HepG2 (cell line): ENCODE data around the gene CDK10. TPM values are rescaled to one million over a fixed set of nuclear protein-coding genes. Genes with fewer than 3 reads are reported as not detected.

ENCODE experiments used
- AKAP8 ChIP-seq: sonication (generic); formaldehyde crosslinking; IDR thresholded peaks from 2 replicates; pipeline ENCODE4 v1.5.1; 2020; ENCODE audit warnings: mild to moderate bottlenecking, missing genetic modification reagents
- ATF4 ChIP-seq, 2 experiments: fragments of 450-650 bp in 1 of 2; sonication (generic) in 1 of 2; formaldehyde crosslinking; IDR thresholded peaks; 2 replicates each; pipeline versions ENCODE4 v1.5.0 to v1.8.0; 2020 to 2022; ENCODE audit warnings: mild to moderate bottlenecking in 1 of 2, missing genetic modification reagents in 1 of 2
- ATF5 ChIP-seq: sonication (generic); formaldehyde crosslinking; IDR thresholded peaks from 2 replicates; pipeline ENCODE4 v1.4.0; 2020; ENCODE audit warnings: mild to moderate bottlenecking, low read depth, missing genetic modification reagents
- CHD2 ChIP-seq: IDR thresholded peaks from 2 replicates; pipeline ENCODE4 v1.6.1; 2011; ENCODE audit warnings: low read depth, low read length, improper control_type of control experiment
- DRAP1 ChIP-seq: IDR thresholded peaks from 2 replicates; pipeline ENCODE4 v1.6.1; 2016; ENCODE audit warnings: missing genetic modification reagents, missing compliant biosample characterization
- EEA1 ChIP-seq: sonication (generic); formaldehyde crosslinking; IDR thresholded peaks from 2 replicates; pipeline ENCODE4 v1.5.1; 2020; ENCODE audit warnings: mild to moderate bottlenecking, missing genetic modification reagents, borderline replicate concordance
- ELF3 ChIP-seq: IDR thresholded peaks from 2 replicates; pipeline ENCODE4 v1.6.1; 2016; ENCODE audit warnings: missing genetic modification reagents, missing compliant biosample characterization
- GTF2F1 ChIP-seq: fragments of 150-350 bp; IDR thresholded peaks from 2 replicates; pipeline ENCODE4 v1.6.1; 2014; ENCODE audit warnings: low read length
- MAX ChIP-seq: IDR thresholded peaks from 2 replicates; pipeline ENCODE4 v1.6.1; 2012; ENCODE audit warnings: inconsistent platforms
- MXD1 ChIP-seq: sonication (generic); formaldehyde crosslinking; IDR thresholded peaks from 2 replicates; pipeline ENCODE4 v1.4.0; 2020; ENCODE audit warnings: mild to moderate bottlenecking, missing genetic modification reagents
- MYNN ChIP-seq: sonication (generic); formaldehyde crosslinking; IDR thresholded peaks from 2 replicates; pipeline ENCODE4 v1.4.0; 2020; ENCODE audit warnings: mild to moderate bottlenecking, low read depth, missing genetic modification reagents
- PATZ1 ChIP-seq: sonication (generic); formaldehyde crosslinking; IDR thresholded peaks from 2 replicates; pipeline ENCODE4 v1.4.0; 2020; ENCODE audit warnings: missing genetic modification reagents
- PAXIP1 ChIP-seq: sonication (generic); formaldehyde crosslinking; conservative IDR thresholded peaks from 2 replicates; pipeline ENCODE4 v1.4.0; 2020; ENCODE audit warnings: mild to moderate bottlenecking, missing genetic modification reagents, moderate library complexity
- ZBTB26 ChIP-seq: IDR thresholded peaks from 2 replicates; pipeline ENCODE4 v1.6.1; 2016; ENCODE audit warnings: missing compliant biosample characterization, missing genetic modification reagents, borderline replicate concordance
- ZNF558 ChIP-seq: sonication (generic); formaldehyde crosslinking; IDR thresholded peaks from 2 replicates; pipeline ENCODE4 v1.9.0; 2022; ENCODE audit warnings: mild to moderate bottlenecking, missing genetic modification reagents, borderline replicate concordance
- ZNF570 ChIP-seq: sonication (generic); formaldehyde crosslinking; IDR thresholded peaks from 2 replicates; pipeline ENCODE4 v1.4.0; 2020; ENCODE audit warnings: mild to moderate bottlenecking, missing genetic modification reagents, borderline replicate concordance
- ZNF737 ChIP-seq: sonication (generic); formaldehyde crosslinking; IDR thresholded peaks from 2 replicates; pipeline ENCODE4 v1.5.0; 2020; ENCODE audit warnings: missing genetic modification reagents, mild to moderate bottlenecking, borderline replicate concordance
- polyA plus RNA-seq, 8 experiments: library from polyadenylated mRNA; depleted of rRNA in 3 of 8; stranded (reverse) in 7 of 8; unstranded in 1 of 8; fragments of >200 nt; fragmentation: Illumina TruSeq in 4 of 8; extraction: Trizol in 4 of 8; gene quantifications; 2 replicates each; pipeline versions ENCODE4 v1.2.1 to v1.2.3, GENCODE V29; 2011 to 2016; ENCODE audit warnings: low read depth in 4 of 8, missing spikeins in 1 of 8, mixed read lengths in 1 of 8; ENCODE audit not compliant: insufficient read depth in 1 of 8
- total RNA-seq, 5 experiments: library from RNA; depleted of rRNA; stranded (reverse); fragments of >200 nt; fragmentation: Illumina TruSeq; extraction: Trizol; gene quantifications; 2 replicates each; pipeline ENCODE4 v1.2.3, GENCODE V29; 2016; ENCODE audit warnings: low read depth in 1 of 5

CDK10 gene
- total and polyA plus RNA-seq, 2 of the 13 experiments (the other 11 are each of a cell fraction or from before 2014, with no cell fraction given) = 2.5 to 3.9 TPM

GRCh38 chr16:89657442-89658220 is 28.9 kb upstream of the CDK10 start, which contains the start of the genes CHMP1A and SPATA33 (continued):
- TF ChIP-seq PATZ1 (CRISPR knock-in tag) (peak; percentile 26; the same call in 1 of the 2 replicates), CHD2 (peak; percentile 96), DRAP1 (no peak; the same call in none of the 2 replicates), EEA1 (CRISPR knock-in tag) (peak; percentile 50), MYNN (peak; percentile 48; the same call in 1 of the 2 replicates), ZBTB26 (peak; percentile 82), AKAP8 (CRISPR knock-in tag) (peak; percentile 91), PAXIP1 (CRISPR knock-in tag) (peak; percentile 27; the same call in 1 of the 2 replicates), ZNF558 (CRISPR knock-in tag) (peak; percentile 26; the same call in 1 of the 2 replicates), GTF2F1 (no peak), ZNF570 (CRISPR knock-in tag) (no peak), ATF5 (CRISPR knock-in tag) (peak; percentile 36; the same call in 1 of the 2 replicates), ATF4 (CRISPR knock-in tag; IDR thresholded peaks at IDR 0.05) (no peak), MAX (peak; percentile 85), ELF3 (CRISPR knock-in tag) (peak; percentile 63; the same call in 1 of the 2 replicates), MXD1 (peak; percentile 88), ZNF737 (CRISPR knock-in tag) (no peak)
